Measurements from ENCODE around the gene HBE1. TPM values are rescaled to one million over a fixed set of nuclear protein-coding genes. Genes with fewer than 3 reads are reported as not detected.

HBE1 gene
- total and polyA plus RNA-seq, 3 donors from 2014 or later: 0.87 TPM; not detected in 2

DNA sequence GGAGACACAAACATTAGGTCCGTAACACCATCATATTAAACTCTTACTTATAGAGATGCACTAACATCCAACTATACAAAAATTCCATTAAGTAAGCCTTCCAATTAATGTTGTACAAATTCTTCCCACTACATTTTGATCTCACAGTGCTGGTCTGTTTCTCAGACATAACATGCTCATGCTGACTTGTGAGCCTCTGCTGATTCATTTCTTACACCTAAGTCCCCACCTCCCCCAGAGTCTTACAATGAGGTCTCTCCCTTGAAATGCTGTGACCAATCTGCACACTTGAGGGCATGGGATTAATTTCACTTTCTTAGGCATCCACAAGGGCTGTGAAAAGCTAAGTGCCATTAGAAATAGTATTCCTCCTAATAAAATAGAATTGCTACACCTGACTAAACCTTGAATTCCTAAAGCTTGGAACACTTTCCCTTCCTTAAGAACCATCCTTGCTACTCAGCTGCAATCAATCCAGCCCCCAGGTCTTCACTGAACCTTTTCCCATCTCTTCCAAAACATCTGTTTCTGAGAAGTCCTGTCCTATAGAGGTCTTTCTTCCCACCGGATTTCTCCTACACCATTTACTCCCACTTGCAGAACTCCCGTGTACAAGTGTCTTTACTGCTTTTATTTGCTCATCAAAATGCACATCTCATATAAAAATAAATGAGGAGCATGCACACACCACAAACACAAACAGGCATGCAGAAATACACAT, 22.1 kb downstream of the HBE1 start:
- DNase-seq: no peak
- no peaks in the 10 kb centered on the region for H3K9me3 ChIP-seq
- H3K27ac ChIP-seq: no peak overlapping the region
- intact Hi-C loops (cut with DNase I; ENCODE audit: low total_unique reads): no loop called here
- no peak for TF ChIP-seq POLR2A (IDR thresholded peaks at IDR 0.05)
- no peak for TF ChIP-seq CTCF (IDR thresholded peaks at IDR 0.05)
- WGBS, 2 donors: 47 to 52% methylated on average over 3 of the region's 3 CpGs
- no peak overlapping the region for H3K4me3 ChIP-seq
- H3K27me3 ChIP-seq: no peaks in the 10 kb centered on the region
- H3K36me3 ChIP-seq (ENCODE audit: low read depth, missing control alignments): no peaks in the 10 kb centered on the region
- no peaks in the 10 kb centered on the region for H3K4me1 ChIP-seq

GRCh38 chr11:5246772-5247471, 22.8 kb downstream of the HBE1 start:
- Histone ChIP-seq H3K4me1 (no peaks in the 10 kb centered on the region), H3K27ac (no peak overlapping the region), H3K27me3 (no peaks in the 10 kb centered on the region), H3K9me3 (no peaks in the 10 kb centered on the region), H3K36me3 (ENCODE audit: low read depth, missing control alignments) (no peaks in the 10 kb centered on the region), H3K4me3 (no peak overlapping the region)
- 64 to 65% methylated on average over 6 of the region's 6 CpGs for WGBS, 2 donors
- intact Hi-C loops (cut with DNase I; ENCODE audit: low total_unique reads): no loop called here
- no peak for DNase-seq
- TF ChIP-seq CTCF (IDR thresholded peaks at IDR 0.05): no peak

GRCh38 chr11:5245155-5245554, 24.6 kb downstream of the HBE1 start:
- 84 to 94% methylated on average over 2 of the region's 2 CpGs for WGBS, 2 donors
- Histone ChIP-seq H3K9me3 (no peaks in the 10 kb centered on the region), H3K4me3 (no peak overlapping the region), H3K36me3 (ENCODE audit: low read depth, missing control alignments) (no peaks in the 10 kb centered on the region), H3K27me3 (no peaks in the 10 kb centered on the region), H3K27ac (no peak overlapping the region), H3K4me1 (no peaks in the 10 kb centered on the region)
- intact Hi-C loops (cut with DNase I; ENCODE audit: low total_unique reads): no loop called here
- DNase-seq: no peak
- TF ChIP-seq CTCF (IDR thresholded peaks at IDR 0.05): no peak
- TF ChIP-seq POLR2A (IDR thresholded peaks at IDR 0.05): no peak

DNA sequence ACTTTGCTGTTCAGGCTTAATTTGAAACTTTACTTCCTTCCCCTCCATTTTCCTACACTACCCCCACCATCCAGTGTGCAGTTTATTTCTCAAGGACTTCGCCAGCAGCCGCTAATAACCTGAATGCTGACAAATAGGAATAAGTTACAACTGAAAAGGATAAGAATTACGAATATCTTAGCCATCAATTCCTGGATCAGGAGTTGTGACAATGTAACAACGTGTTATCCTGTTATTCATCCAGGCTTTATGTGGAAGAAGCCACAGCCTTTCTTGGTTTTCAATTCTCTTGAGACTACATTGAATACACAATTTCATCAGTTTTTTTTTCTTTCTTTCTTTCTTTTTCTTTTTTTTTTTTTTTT, 25.9 kb downstream of the HBE1 start:
- 68 to 77% methylated on average over 4 of the region's 4 CpGs for WGBS, 2 donors
- intact Hi-C loops (cut with DNase I; ENCODE audit: low total_unique reads): no loop called here
- Histone ChIP-seq H3K36me3 (ENCODE audit: low read depth, missing control alignments) (no peaks in the 10 kb centered on the region), H3K27me3 (no peaks in the 10 kb centered on the region), H3K4me3 (no peak overlapping the region), H3K9me3 (no peaks in the 10 kb centered on the region), H3K27ac (no peak overlapping the region), H3K4me1 (no peaks in the 10 kb centered on the region)
- TF ChIP-seq POLR2A (IDR thresholded peaks at IDR 0.05) (no peak), CTCF (IDR thresholded peaks at IDR 0.05) (no peak)
- no peak for DNase-seq

Measured in testis (tissue), 3 donors.